Stimulated activated CD8-positive, alpha-beta memory T cell treated with anti-CD3 and anti-CD28 coated beads, Interleukin-12 subunit alpha, Interleukin-12 subunit beta, amount 100 ng/mL, for 24 hours (primary cell): ENCODE results near the gene MYRF.

Experiments
- DNase-seq: peaks from one replicate; pipeline ENCODE4 v3.0.0-alpha.2; 2020; ENCODE audit errors: extremely low read depth

The MYRF gene

DNA sequence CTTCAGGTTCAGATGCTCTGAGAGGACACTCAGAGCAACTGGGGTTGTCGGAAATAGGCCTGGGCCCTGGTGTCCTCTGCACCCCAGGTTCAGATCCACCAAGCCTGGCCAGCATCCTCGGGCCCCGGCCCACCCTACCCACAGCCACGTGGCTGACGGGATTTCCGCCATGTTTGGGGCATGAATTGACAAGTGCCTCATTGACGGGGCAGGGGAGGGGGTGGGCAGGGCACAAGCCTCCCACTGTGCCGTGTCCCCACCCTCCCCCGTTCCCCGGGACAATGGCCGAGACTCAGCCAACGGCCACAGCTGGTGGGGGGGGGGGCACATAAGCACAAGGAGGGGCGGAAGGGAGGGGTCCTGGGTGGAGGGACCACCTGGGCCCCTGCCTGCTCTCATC, 8.5 kb downstream of the MYRF start:
- DNase-seq: no peak

DNA sequence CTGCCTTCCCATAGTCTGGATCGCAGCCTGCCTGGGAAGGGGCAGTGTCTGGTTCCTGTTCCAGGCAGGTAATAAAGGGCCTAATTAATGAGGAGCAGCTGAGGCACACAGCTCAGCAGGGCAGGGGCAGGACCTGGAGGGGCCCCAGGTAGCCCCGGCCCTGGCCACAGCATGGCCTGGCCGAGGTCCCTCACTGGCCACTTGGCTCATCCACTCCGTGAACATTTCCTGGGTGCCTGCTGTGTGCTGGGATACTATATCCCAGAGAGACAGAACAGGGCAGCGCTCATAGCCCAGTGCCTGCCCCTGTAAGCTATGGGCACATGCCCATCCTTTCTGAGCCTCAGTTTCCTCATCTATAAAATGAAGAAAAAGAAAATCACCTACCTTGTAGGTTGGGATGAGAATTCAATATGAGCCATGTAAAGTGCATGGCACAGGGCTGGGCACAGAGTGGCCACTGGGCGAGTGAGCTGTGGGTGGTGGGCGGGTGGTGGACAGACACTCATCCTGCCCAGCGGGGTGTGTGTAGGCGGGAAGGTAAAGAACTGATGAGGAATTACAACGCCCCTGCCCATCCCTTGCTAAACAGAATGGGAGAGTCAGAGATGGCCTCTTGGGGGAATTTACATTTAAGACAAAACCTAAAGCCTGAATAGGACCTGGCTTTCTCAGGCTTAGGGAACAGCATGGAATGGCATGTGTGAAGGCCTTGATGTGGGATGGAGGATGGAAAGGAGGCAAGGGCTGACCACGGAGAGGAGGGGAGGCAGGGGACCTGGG, 9.2 kb downstream of the MYRF start:
- no peak for DNase-seq

- no peak for DNase-seq
These were observed 9.8 kb downstream of the MYRF start for GRCh38 chr11:61762223-61762615.

DNA sequence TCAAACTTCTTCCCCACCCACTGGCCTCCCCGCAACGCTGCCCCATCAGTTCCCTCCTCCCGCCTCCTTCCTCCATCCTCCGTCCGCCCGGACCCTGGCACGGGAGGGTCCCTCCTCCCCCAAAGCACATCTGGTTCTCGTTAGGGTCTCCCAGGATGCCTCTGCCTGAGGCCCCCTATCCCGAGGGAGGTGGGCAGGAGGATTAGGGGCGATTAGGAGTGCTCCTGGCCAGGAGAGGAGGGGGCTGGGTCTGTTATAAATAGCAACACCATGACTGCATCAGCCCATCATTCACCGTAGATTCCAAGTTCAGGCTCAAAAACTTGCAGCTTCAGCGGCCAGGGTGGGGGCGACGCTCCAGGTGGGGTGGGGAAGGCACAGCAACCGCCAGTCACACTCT, 10.4 kb downstream of the MYRF start:
- no peak for DNase-seq

GRCh38 chr11:61763930-61764605, 11.6 kb downstream of the MYRF start:
- no peak for DNase-seq

GRCh38 chr11:61764606-61765260, 12.3 kb downstream of the MYRF start:
- no peak for DNase-seq

DNA sequence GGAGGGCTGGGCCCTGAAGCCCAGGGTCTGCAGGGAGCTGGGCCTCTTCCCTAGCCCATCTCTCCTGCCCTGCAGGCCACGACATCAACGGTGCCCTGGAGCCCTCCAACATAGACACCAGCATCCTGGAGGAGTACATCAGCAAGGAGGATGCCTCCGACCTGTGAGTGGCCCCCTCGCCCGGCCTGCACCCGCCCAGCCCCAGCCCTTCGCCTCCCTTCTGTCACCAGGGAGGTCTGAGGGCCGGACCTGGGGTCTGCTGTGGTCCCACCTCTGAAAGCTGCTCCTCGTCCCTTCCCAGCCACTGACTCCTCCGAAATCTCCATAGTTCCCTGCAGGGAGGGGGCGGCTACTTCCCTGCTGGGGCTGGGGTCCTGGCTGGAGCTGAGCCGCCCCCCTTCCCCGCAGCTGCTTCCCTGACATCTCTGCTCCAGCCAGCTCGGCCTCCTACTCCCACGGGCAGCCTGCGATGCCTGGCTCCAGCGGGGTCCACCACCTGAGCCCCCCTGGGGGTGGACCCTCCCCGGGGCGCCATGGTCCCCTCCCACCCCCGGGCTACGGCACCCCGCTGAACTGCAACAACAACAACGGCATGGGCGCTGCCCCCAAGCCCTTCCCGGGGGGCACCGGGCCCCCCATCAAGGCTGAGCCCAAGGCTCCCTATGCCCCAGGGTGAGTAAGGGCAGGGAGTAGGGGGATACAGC, 13.3 kb downstream of the MYRF start:
- DNase-seq: no peak

GRCh38 chr11:61766353-61766841, 14.0 kb downstream of the MYRF start:
- DNase-seq: no peak

DNA sequence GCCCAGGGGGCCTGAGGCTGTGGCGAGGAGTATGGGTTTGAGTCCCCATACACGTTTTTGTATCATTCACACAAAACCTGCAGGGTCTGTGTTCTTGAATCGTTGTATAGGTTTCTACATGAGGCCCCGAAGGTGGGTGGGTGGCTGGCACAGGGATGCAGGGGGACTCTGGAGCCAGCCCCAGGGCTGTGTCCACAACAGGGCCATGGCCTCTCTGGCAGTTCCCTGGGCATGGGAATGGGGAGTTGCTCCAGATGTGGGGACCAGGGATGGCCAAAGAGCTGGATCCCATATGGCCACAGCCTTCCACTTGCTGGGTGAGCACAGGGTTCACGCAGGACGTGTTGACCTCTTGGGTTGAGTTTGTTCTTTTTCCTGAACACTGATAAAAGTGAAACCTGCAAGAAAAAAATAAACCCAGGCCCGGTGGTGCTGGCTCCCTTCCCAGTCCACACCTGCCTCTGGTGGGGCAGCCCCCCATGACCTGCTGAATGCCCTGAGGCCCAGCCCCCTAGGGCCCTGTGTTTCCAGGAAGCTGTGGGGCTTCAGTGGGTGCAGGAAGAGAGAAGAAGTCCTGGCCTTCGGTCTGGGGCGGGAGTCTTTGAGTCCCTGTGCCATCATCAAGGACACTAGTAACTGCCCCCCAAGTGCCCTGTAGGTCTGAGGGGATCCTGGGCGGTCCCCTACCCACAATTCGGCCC, 16.1 kb downstream of the MYRF start:
- DNase-seq: no peak

DNA sequence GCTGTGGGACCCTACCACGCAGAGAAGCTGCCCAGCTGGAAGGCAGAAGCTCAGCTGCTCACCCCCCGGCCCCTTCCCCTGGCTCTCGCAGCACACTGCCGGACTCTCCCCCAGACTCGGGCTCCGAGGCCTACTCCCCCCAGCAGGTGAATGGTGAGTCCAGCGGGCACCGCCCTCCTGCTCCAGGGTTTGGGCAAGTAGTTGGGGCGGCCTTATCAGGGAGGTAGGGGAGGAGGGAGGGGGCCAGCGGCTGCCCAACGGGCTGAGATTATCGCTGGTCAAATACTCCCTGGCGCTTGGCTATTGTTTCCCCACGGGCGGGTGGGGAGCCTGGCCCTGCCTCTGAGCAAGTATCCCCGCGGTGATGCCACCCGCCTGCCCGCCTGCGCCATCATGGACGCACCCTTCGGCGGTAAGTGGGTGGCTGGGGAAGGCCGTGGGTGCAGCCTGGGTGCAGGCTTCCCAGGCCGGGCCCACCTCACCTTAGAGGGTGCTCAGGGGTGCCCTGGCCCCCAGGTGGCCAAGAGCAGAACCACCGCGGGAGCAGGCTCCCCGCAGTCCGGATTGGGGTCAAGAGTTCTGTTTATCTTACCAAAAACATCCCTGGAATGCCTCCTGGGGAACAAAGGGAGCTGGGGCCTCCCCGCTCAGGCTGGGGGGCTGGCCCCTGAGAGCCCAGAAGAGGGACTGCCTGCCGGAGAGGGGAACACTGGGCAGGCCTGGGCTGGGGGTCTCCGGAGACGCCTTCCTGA, 16.9 kb downstream of the MYRF start:
- DNase-seq: no peak

GRCh38 chr11:61769946-61770683, 17.7 kb downstream of the MYRF start:
- DNase-seq: no peak

- no peak for DNase-seq
These were observed 18.9 kb downstream of the MYRF start for GRCh38 chr11:61771195-61771894.

GRCh38 chr11:61771985-61772455, 19.6 kb downstream of the MYRF start:
- DNase-seq: no peak

- DNase-seq: no peak
These were observed 20.9 kb downstream of the MYRF start for GRCh38 chr11:61773356-61773755.

- DNase-seq: no peak
These were observed 21.4 kb downstream of the MYRF start for GRCh38 chr11:61773809-61774208.

DNA sequence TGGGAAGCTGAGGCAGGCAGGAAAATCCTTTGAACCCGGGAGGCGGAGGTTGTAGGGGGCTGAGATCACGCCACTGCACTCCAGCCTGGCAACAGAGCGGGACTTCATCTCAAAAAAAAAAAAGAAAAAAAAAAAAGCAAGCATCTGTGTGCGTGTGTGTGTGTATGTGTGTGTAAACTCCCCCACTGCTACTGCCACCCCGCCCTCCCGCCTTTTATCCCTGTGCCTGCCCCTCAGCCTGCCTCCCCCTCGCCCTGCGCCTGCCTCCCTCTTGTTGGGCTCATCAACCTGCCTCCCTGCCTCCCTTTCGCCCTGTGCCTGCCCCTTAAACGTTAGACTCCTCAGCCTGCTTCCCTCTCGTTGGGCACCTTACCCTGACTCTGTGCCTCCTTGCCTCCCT, 22.0 kb downstream of the MYRF start:
- DNase-seq: no peak

DNA sequence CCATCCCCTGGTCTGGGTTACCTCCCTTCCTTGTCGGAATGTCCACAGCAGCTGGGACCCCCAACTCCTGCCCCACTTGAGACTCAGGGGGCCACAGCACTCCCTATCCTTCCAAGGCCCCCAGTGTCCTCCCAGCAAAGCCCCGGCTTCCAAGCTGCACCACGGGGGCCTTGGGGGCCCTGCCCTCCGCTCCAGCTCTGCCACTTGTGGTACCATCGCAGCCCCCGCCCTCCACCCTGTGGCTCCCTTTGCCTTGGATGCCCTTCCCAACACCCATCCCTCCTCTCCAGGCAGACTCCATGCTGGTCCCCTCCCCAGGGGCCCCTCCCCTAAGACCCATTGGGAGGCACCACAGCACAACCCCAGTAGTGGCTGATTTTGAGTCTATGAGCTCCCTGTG, 22.7 kb downstream of the MYRF start:
- DNase-seq: no peak

DNA sequence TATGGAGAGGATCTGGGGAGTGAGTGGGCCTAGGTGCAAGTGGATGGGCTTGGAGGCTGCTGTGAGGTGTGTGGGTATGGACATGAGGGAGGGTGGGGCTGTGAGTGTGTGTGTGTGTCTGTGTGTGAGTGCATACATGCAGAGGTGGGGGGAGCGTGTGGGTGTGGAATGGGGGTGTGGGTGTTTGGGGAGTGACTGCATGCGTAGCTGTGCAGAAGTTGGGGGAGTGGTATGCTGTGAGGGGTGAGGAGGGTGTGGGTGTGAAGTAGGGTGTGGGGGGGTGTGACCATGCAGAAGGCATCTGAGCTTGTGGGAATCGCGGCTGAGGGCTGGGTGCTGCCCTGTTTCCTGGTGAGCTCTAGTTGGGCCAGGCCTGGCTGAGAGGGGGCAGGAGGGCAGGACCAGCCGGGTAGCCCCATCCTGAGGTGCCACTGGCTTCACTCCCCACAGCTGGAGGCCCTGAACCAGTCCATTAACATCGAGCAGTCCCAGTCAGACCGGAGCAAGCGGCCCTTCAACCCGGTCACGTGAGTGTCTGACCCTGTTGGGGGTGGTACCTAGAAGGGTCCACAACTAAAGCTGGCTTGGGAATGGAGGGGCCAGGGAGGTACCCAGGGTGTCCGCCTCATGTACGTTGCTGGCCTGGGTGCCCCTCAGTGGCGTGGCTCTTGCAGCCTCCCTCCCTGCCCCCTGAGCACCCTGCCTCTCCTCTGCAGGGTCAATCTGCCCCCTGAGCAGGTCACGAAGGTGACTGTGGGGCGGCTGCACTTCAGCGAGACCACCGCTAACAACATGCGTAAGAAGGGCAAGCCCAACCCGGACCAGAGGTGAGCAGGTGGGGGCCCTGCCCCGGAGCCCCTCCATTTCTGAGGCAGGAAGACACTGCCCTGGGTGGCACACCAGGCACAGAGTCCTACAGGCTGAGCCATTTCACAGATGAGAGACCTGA, 23.4 kb downstream of the MYRF start:
- no peak for DNase-seq
